Activated CD8-positive, alpha-beta memory T cell treated with anti-CD3 and anti-CD28 coated beads, Interleukin-2, amount 50 U/mL, for 1 hour (primary cell): ENCODE data around the gene OR51B2.
"Not testable (repeated sequence)": the region's sequence is repeated elsewhere in the genome, so short reads cannot be mapped to it uniquely, and the experiment has no call there.

Source experiments
- DNase-seq: peaks from one replicate; pipeline ENCODE4 v3.0.0-alpha.2; 2020; ENCODE audit errors: extremely low read depth

Gene OR51B2

GRCh38 chr11:5310423-5310822 lies 13.7 kb downstream of the OR51B2 start:
- DNase-seq, result no peak

- no peak for DNase-seq
Measured at GRCh38 chr11:5307256-5308019, 16.7 kb downstream of the OR51B2 start.

GRCh38 chr11:5304046-5304445 lies 20.1 kb downstream of the OR51B2 start:
- DNase-seq, result no peak

GRCh38 chr11:5303626-5304025 lies 20.5 kb downstream of the OR51B2 start:
- no peak for DNase-seq

- no peak for DNase-seq
Measured at GRCh38 chr11:5301846-5302245, 22.3 kb downstream of the OR51B2 start, which contains the start of gene OR51B4. Gene OR51B4 (minus strand): TSS chr11:5301946. CDS start chr11:5301946, 0 bp downstream.

- no peak for DNase-seq
Measured at GRCh38 chr11:5300251-5300650, 23.8 kb downstream of the OR51B2 start.

GRCh38 chr11:5298451-5298850 lies 25.6 kb downstream of the OR51B2 start:
- no peak for DNase-seq

- no peak for DNase-seq
Measured at GRCh38 chr11:5297721-5298323, 26.3 kb downstream of the OR51B2 start.

GRCh38 chr11:5294342-5294995 lies 29.6 kb downstream of the OR51B2 start:
- DNase-seq, result not testable (repeated sequence)

GRCh38 chr11:5293028-5293427 lies 31.1 kb downstream of the OR51B2 start:
- DNase-seq, result no peak

GRCh38 chr11:5291207-5291838 lies 32.8 kb downstream of the OR51B2 start:
- DNase-seq, result no peak

- DNase-seq, result no peak
Measured at GRCh38 chr11:5290106-5290505, 34.0 kb downstream of the OR51B2 start.

- no peak for DNase-seq
Measured at GRCh38 chr11:5289696-5290095, 34.4 kb downstream of the OR51B2 start.

GRCh38 chr11:5288906-5289550 lies 35.1 kb downstream of the OR51B2 start:
- no peak for DNase-seq

GRCh38 chr11:5288108-5288905 lies 35.8 kb downstream of the OR51B2 start:
- no peak for DNase-seq

GRCh38 chr11:5286901-5287300 lies 37.2 kb downstream of the OR51B2 start:
- no peak for DNase-seq

- DNase-seq, result no peak
Measured at GRCh38 chr11:5286351-5286750, 37.7 kb downstream of the OR51B2 start.

GRCh38 chr11:5285703-5286340 lies 38.3 kb downstream of the OR51B2 start:
- DNase-seq, result no peak

GRCh38 chr11:5284637-5285036 lies 39.5 kb downstream of the OR51B2 start:
- DNase-seq, result no peak

- DNase-seq, result no peak
Measured at GRCh38 chr11:5283882-5284281, 40.2 kb downstream of the OR51B2 start.

GRCh38 chr11:5283086-5283485 lies 41.0 kb downstream of the OR51B2 start:
- DNase-seq, result no peak
